OCI-LY7 (cell line): ENCODE results near the gene RNF32. TPM values are rescaled to one million over a fixed set of nuclear protein-coding genes. Genes with fewer than 3 reads are reported as not detected.

Source experiments
- BruUV-seq: library from RNA; stranded (reverse); fragments of 400-500 nt; replicated peaks from 2 replicates; lab custom pipeline; 2021; lab: Mats Ljungman, UMichigan
- CTCF ChIA-PET: fragments of 300-600 bp; sonication (Branson Sonifier 250); formaldehyde crosslinking; loops from one replicate; lab custom pipeline; 2022; ENCODE audit warnings: antibody characterized with exemption; ENCODE audit not compliant: unreplicated experiment; lab: Charles Lee
- POLR2A ChIA-PET: fragments of 300-600 bp; sonication (Branson Sonifier 250); formaldehyde crosslinking; loops from one replicate; lab custom pipeline; 2022; ENCODE audit warnings: antibody characterized with exemption; lab: Charles Lee
- DNase-seq: peaks from one replicate; pipeline ENCODE4 v3.0.0-alpha.2; 2015; ENCODE audit warnings: low spot score
- H2AFZ ChIP-seq: fragments of 200-600 bp; sonication (generic), shearing (Covaris generic); 2 replicates; pipeline ENCODE4 v1.6.1; 2014; ENCODE audit warnings: mild to moderate bottlenecking, antibody characterized with exemption, low read length, moderate library complexity
- H3K27ac ChIP-seq: fragments of 200-600 bp; sonication (generic); 2 replicates; pipeline ENCODE4 v1.5.1; 2014; ENCODE audit warnings: mixed run types, low read depth, mild to moderate bottlenecking, moderate library complexity, low read length, inconsistent platforms; ENCODE audit not compliant: poor library complexity, severe bottlenecking
- H3K36me3 ChIP-seq: fragments of 200-600 bp; sonication (generic); 2 replicates; pipeline ENCODE4 v1.6.1; 2014; ENCODE audit warnings: mild to moderate bottlenecking, antibody characterized with exemption, low read length, moderate library complexity, mixed read lengths; ENCODE audit not compliant: insufficient read depth
- H3K4me1 ChIP-seq: fragments of 200-600 bp; sonication (generic); 2 replicates; pipeline ENCODE4 v1.5.1; 2014; ENCODE audit warnings: mild to moderate bottlenecking, low read length; ENCODE audit not compliant: insufficient read depth, poor library complexity, severe bottlenecking
- H3K4me2 ChIP-seq: fragments of 200-600 bp; sonication (generic); 2 replicates; pipeline ENCODE4 v1.6.1; 2014; ENCODE audit warnings: mild to moderate bottlenecking, low read length
- H3K4me3 ChIP-seq: fragments of 200-600 bp; sonication (generic); 2 replicates; pipeline ENCODE4 v1.5.1; 2014; ENCODE audit warnings: mild to moderate bottlenecking, low read depth, low read length; ENCODE audit not compliant: poor library complexity, severe bottlenecking
- H3K79me2 ChIP-seq: fragments of 200-600 bp; sonication (generic); 2 replicates; pipeline ENCODE4 v1.6.1; 2016; ENCODE audit warnings: low read depth, mild to moderate bottlenecking, low read length, moderate library complexity, mixed read lengths; ENCODE audit not compliant: insufficient read depth
- H3K9me2 ChIP-seq: fragments of 200-600 bp; sonication (generic); 2 replicates; pipeline ENCODE4 v1.6.1; 2016; ENCODE audit warnings: mild to moderate bottlenecking, low read length, mixed read lengths; ENCODE audit not compliant: insufficient read depth
- H3K9me3 ChIP-seq: fragments of 200-600 bp; sonication (generic); 2 replicates; pipeline ENCODE4 v1.6.1; 2014; ENCODE audit warnings: mild to moderate bottlenecking, mixed run types, low read length, mixed read lengths
- H4K20me1 ChIP-seq: fragments of 200-600 bp; sonication (generic); 2 replicates; pipeline ENCODE4 v1.6.1; 2014; ENCODE audit warnings: mild to moderate bottlenecking, antibody characterized with exemption, low read length, moderate library complexity, mixed read lengths; ENCODE audit not compliant: insufficient read depth
- EZH2phosphoT487 ChIP-seq: fragments of 200-600 bp; sonication (generic); IDR thresholded peaks from 2 replicates; pipeline ENCODE4 v1.6.1; 2018; ENCODE audit warnings: low read depth, borderline replicate concordance, mild to moderate bottlenecking, mixed run types, antibody characterized with exemption, low read length, moderate library complexity, mixed read lengths
- intact Hi-C: fragments of 100-400 bp; cut with micrococcal nuclease; formaldehyde crosslinking; loops from one replicate; pipeline ENCODE4 v1.10.0; 2022; ENCODE audit not compliant: unreplicated experiment
- total RNA-seq, 2 experiments: library from RNA; depleted of rRNA in 1 of 2; stranded (reverse); fragments of >200 nt in 1 of 2; shearing (Covaris generic) in 1 of 2; gene quantifications; 2 replicates each; pipeline ENCODE4 v1.2.3, GENCODE V29; 2014 to 2022
- TF ChIP-seq, protein P1 (sequence below): fragments of 200-600 bp; sonication (generic); conservative IDR thresholded peaks from 2 replicates; pipeline ENCODE4 v1.5.1; 2014; ENCODE audit warnings: mild to moderate bottlenecking, antibody characterized with exemption, low read length, moderate library complexity, mixed read lengths

The RNF32 gene
- total RNA-seq, 2 experiments from 2014 or later, result 3.2 to 3.9 TPM

GRCh38 chr7:156673902-156674301, 33.3 kb downstream of the RNF32 start:
- no TSS peak for BruUV-seq
- Histone ChIP-seq H2AFZ (no peak overlapping the region), H3K9me2 (no peaks in the 10 kb centered on the region), H3K4me1 (no peaks in the 10 kb centered on the region), H3K36me3 (peaks cover 50% of the 10 kb centered on the region), H3K27ac (no peak overlapping the region), H3K4me3 (no peak overlapping the region), H4K20me1 (no peaks in the 10 kb centered on the region), H3K4me2 (no peak overlapping the region), H3K9me3 (no peaks in the 10 kb centered on the region), H3K79me2 (no peaks in the 10 kb centered on the region)
- no peak for DNase-seq
- intact Hi-C loops, result no loop called here
- TF ChIP-seq, protein P1, sequence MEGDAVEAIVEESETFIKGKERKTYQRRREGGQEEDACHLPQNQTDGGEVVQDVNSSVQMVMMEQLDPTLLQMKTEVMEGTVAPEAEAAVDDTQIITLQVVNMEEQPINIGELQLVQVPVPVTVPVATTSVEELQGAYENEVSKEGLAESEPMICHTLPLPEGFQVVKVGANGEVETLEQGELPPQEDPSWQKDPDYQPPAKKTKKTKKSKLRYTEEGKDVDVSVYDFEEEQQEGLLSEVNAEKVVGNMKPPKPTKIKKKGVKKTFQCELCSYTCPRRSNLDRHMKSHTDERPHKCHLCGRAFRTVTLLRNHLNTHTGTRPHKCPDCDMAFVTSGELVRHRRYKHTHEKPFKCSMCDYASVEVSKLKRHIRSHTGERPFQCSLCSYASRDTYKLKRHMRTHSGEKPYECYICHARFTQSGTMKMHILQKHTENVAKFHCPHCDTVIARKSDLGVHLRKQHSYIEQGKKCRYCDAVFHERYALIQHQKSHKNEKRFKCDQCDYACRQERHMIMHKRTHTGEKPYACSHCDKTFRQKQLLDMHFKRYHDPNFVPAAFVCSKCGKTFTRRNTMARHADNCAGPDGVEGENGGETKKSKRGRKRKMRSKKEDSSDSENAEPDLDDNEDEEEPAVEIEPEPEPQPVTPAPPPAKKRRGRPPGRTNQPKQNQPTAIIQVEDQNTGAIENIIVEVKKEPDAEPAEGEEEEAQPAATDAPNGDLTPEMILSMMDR, result no peak
- TF ChIP-seq EZH2phosphoT487, result no peak
- CTCF ChIA-PET, result no interaction called here
- POLR2A ChIA-PET, result no interaction called here

DNA sequence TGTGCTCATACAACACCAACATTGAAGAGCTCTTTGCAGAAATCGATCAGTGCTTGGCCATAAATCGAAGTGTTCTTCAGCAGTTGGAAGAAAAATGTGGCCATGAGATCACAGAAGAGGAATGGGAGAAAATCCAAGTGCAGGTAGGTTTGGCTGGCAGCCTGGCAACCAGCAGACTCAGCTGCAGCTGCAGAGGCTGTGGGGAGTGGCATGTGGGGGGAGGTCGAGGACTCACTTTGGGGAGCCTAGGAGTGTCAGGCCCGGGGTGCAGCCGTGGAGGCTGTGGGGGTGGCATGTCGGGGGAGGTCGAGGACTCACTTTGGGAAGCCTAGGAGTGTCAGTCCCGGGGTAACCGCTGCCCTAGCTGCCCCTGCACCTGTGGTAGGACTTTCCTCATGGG, 35.1 kb downstream of the RNF32 start:
- BruUV-seq, result no TSS peak
- Histone ChIP-seq H4K20me1 (no peaks in the 10 kb centered on the region), H3K9me2 (no peaks in the 10 kb centered on the region), H3K4me3 (no peak overlapping the region), H3K27ac (no peak overlapping the region), H3K4me2 (no peak overlapping the region), H2AFZ (no peak overlapping the region), H3K36me3 (peaks cover 65% of the 10 kb centered on the region), H3K4me1 (no peaks in the 10 kb centered on the region), H3K79me2 (no peaks in the 10 kb centered on the region), H3K9me3 (no peaks in the 10 kb centered on the region)
- POLR2A ChIA-PET, result no interaction called here
- CTCF ChIA-PET, result no interaction called here
- DNase-seq, result no peak
- TF ChIP-seq, protein P1, result no peak
- TF ChIP-seq EZH2phosphoT487, result no peak
- intact Hi-C loops, result no loop called here

DNA sequence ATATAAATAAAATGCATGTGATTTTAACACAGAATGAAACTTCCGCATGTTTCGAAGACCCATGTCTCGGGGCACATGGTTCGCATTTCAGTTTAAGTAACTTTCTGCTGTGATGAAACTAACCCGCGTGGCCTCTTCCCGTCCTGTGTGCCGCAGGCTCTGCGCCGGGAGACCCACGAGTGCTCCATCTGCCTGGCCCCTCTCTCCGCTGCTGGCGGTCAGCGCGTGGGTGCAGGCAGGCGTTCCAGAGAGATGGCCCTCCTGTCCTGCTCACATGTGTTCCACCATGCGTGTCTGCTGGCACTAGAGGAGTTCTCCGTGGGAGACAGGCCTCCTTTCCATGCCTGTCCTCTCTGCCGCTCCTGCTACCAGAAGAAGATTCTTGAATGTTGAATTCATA, 35.7 kb downstream of the RNF32 start:
- H3K4me1 ChIP-seq, result no peaks in the 10 kb centered on the region
- H3K79me2 ChIP-seq, result no peaks in the 10 kb centered on the region
- intact Hi-C loops, result no loop called here
- H3K27ac ChIP-seq, result no peak overlapping the region
- CTCF ChIA-PET, result no interaction called here
- H3K4me2 ChIP-seq, result no peak overlapping the region
- H3K4me3 ChIP-seq, result no peak overlapping the region
- H3K9me3 ChIP-seq, result no peaks in the 10 kb centered on the region
- DNase-seq, result no peak
- H4K20me1 ChIP-seq, result no peaks in the 10 kb centered on the region
- H2AFZ ChIP-seq, result no peak overlapping the region
- peaks cover 70% of the 10 kb centered on the region for H3K36me3 ChIP-seq
- TF ChIP-seq, protein P1, result no peak
- TF ChIP-seq EZH2phosphoT487, result no peak
- no TSS peak for BruUV-seq
- no peaks in the 10 kb centered on the region for H3K9me2 ChIP-seq
- POLR2A ChIA-PET, result interaction anchor here (0.7 kb wide), 1 partner anchor 180 kb away, joined by 3 read pairs; no protein-coding TSS in a partner anchor
